Neural cell (in vitro differentiated cells): ENCODE results near the gene ZNF486.
A peak's percentile ranks its signal among the peaks of the same experiment; 100 is the strongest.

Experiments
- EP300 ChIP-seq: fragments of 450-650 bp; conservative IDR thresholded peaks from 2 replicates; pipeline ENCODE4 v1.6.1; 2014; ENCODE audit warnings: antibody characterized with exemption, mild to moderate bottlenecking, moderate library complexity; ENCODE audit not compliant: poor library complexity, severe bottlenecking
- MXI1 ChIP-seq: fragments of 450-650 bp; conservative IDR thresholded peaks from 2 replicates; pipeline ENCODE4 v1.6.1; 2014; ENCODE audit warnings: antibody characterized with exemption, mild to moderate bottlenecking; ENCODE audit not compliant: poor library complexity, severe bottlenecking
- RAD21 ChIP-seq: fragments of 450-650 bp; conservative IDR thresholded peaks from 2 replicates; pipeline ENCODE4 v1.6.1; 2014; ENCODE audit warnings: antibody characterized with exemption, mild to moderate bottlenecking, moderate library complexity
- SMC3 ChIP-seq: fragments of 450-650 bp; conservative IDR thresholded peaks from 2 replicates; pipeline ENCODE4 v1.6.1; 2014; ENCODE audit warnings: antibody characterized with exemption, mild to moderate bottlenecking, moderate library complexity; ENCODE audit not compliant: poor library complexity
- TF ChIP-seq, protein P1 (sequence below): fragments of 450-650 bp; IDR thresholded peaks from 2 replicates; pipeline ENCODE4 v1.5.1; 2014; ENCODE audit warnings: antibody characterized with exemption, mild to moderate bottlenecking, moderate library complexity; ENCODE audit not compliant: poor library complexity, severe bottlenecking

GRCh38 chr19:20167020-20167644 lies at the start of gene ZNF486:
- no peak for TF ChIP-seq EP300
- TF ChIP-seq, protein P1, sequence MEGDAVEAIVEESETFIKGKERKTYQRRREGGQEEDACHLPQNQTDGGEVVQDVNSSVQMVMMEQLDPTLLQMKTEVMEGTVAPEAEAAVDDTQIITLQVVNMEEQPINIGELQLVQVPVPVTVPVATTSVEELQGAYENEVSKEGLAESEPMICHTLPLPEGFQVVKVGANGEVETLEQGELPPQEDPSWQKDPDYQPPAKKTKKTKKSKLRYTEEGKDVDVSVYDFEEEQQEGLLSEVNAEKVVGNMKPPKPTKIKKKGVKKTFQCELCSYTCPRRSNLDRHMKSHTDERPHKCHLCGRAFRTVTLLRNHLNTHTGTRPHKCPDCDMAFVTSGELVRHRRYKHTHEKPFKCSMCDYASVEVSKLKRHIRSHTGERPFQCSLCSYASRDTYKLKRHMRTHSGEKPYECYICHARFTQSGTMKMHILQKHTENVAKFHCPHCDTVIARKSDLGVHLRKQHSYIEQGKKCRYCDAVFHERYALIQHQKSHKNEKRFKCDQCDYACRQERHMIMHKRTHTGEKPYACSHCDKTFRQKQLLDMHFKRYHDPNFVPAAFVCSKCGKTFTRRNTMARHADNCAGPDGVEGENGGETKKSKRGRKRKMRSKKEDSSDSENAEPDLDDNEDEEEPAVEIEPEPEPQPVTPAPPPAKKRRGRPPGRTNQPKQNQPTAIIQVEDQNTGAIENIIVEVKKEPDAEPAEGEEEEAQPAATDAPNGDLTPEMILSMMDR = peak; percentile 11
- peak; percentile 90 for TF ChIP-seq MXI1
- TF ChIP-seq SMC3 = peak; percentile 48
- TF ChIP-seq RAD21 = peak; percentile 52
